ENCODE results near the gene C16orf54.

GRCh38 chr16:29767062-29767461, 21.3 kb upstream of the C16orf54 start:
- TF ChIP-seq CTCF (IDR thresholded peaks at IDR 0.05; ENCODE audit: borderline replicate concordance, extremely low read depth, low read length, poor library complexity, severe bottlenecking) (no peak), EZH2 (IDR thresholded peaks at IDR 0.05; ENCODE audit: borderline replicate concordance, low read depth, low read length, severe bottlenecking) (no peak)

Data from DND-41 (cell line).